ENCODE data around the gene NR2F1.

The NR2F1 gene

DNA sequence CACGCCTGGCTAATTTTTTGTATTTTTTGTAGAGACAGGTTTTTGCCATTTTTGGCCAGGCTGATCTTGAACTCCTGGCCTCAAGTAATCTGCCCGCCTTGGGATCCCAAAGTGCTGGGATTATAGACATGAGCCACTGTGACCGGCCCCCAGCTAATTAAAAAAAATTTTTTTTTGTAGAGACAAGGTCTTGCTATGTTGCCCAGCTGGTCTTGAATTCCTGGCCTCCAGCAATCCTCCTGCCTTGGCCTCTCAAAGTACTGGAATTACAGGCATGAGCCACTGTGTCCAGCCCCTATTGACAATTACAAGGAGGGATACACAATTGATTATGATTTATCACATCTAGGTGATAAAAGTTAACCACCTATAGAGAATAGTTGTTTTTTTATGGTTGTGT lies 59.5 kb downstream of the NR2F1 start:
- DNase-seq (ENCODE audit: low read depth): no peak

All from fibroblast of the conjunctiva (primary cell).